22Rv1 (cell line): ENCODE measurements around the gene ANXA6.

Experiments used
- ZFX ChIP-seq: fragments of 450-650 bp; IDR thresholded peaks from 2 replicates; pipeline ENCODE4 v1.6.1; 2017; ENCODE audit warnings: antibody characterized with exemption, borderline replicate concordance
- TF ChIP-seq, protein P1 (sequence below): fragments of 450-650 bp; IDR thresholded peaks from 2 replicates; pipeline ENCODE4 v1.5.1; 2017; ENCODE audit warnings: mild to moderate bottlenecking

DNA sequence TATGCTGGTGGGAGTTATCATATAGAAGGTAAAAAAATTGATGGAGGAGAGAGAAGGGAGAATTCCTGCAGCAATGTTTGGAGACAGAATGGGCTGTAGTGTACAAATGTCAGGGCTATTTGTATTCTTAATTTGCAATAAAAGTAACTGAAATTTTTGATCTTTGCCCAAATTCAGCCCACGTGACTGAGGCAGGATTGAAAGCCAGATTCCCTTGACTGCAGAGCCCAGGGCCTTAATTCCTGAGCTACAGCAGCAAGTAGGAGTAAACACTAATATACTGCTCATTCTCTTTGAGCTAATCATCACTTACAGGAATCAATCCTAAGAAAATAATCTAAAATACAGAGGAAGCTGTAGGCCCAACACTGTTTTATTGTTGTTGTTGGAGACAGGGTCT is 5.2 kb upstream of the ANXA6 start:
- TF ChIP-seq, protein P1, sequence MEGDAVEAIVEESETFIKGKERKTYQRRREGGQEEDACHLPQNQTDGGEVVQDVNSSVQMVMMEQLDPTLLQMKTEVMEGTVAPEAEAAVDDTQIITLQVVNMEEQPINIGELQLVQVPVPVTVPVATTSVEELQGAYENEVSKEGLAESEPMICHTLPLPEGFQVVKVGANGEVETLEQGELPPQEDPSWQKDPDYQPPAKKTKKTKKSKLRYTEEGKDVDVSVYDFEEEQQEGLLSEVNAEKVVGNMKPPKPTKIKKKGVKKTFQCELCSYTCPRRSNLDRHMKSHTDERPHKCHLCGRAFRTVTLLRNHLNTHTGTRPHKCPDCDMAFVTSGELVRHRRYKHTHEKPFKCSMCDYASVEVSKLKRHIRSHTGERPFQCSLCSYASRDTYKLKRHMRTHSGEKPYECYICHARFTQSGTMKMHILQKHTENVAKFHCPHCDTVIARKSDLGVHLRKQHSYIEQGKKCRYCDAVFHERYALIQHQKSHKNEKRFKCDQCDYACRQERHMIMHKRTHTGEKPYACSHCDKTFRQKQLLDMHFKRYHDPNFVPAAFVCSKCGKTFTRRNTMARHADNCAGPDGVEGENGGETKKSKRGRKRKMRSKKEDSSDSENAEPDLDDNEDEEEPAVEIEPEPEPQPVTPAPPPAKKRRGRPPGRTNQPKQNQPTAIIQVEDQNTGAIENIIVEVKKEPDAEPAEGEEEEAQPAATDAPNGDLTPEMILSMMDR: no peak
- TF ChIP-seq ZFX: no peak
